ENCODE measurements around the gene ZNF385B. TPM values are rescaled to one million over a fixed set of nuclear protein-coding genes. Genes with fewer than 3 reads are reported as not detected.

The ZNF385B gene
- total RNA-seq, 6 experiments from 2014 or later: 0.08 to 0.26 (median 0.22) TPM; not detected in 1

GRCh38 chr2:179487010-179487731 is 374.2 kb downstream of the ZNF385B start:
- Mint-ChIP-seq H3K27me3 (ENCODE audit: insufficient read depth) (no peaks in the 10 kb centered on the region), H3K4me1 (ENCODE audit: low read depth) (peaks cover 14% of the 10 kb centered on the region), H3K27ac (no peak overlapping the region), H3K4me3 (no peak overlapping the region), H3K36me3 (ENCODE audit: low read depth) (no peaks in the 10 kb centered on the region), H3K9me3 (no peaks in the 10 kb centered on the region)
- no peak for DNase-seq
- TF ChIP-seq CTCF (IDR thresholded peaks at IDR 0.05): no peak

GRCh38 chr2:179483131-179483530 is 378.3 kb downstream of the ZNF385B start:
- TF ChIP-seq CTCF (IDR thresholded peaks at IDR 0.05): no peak

GRCh38 chr2:179479947-179480346 is 381.5 kb downstream of the ZNF385B start:
- no peaks in the 10 kb centered on the region for H3K4me1 Mint-ChIP-seq (ENCODE audit: low read depth)
- no peaks in the 10 kb centered on the region for H3K27me3 Mint-ChIP-seq (ENCODE audit: insufficient read depth)
- no peak overlapping the region for H3K4me3 Mint-ChIP-seq
- TF ChIP-seq CTCF (IDR thresholded peaks at IDR 0.05): no peak
- no peaks in the 10 kb centered on the region for H3K36me3 Mint-ChIP-seq (ENCODE audit: low read depth)
- no peak overlapping the region for H3K27ac Mint-ChIP-seq
- H3K9me3 Mint-ChIP-seq: no peaks in the 10 kb centered on the region
- DNase-seq: no peak

More at GRCh38 chr2:179483131-179483530, 378.3 kb downstream of the ZNF385B start:
- Mint-ChIP-seq H3K36me3 (ENCODE audit: low read depth) (no peaks in the 10 kb centered on the region), H3K27me3 (ENCODE audit: insufficient read depth) (no peaks in the 10 kb centered on the region), H3K4me1 (ENCODE audit: low read depth) (peaks cover 5% of the 10 kb centered on the region; the same call in 1 of the 2 replicates), H3K4me3 (no peak overlapping the region), H3K9me3 (no peaks in the 10 kb centered on the region), H3K27ac (no peak overlapping the region)
- DNase-seq: no peak

- no peaks in the 10 kb centered on the region for H3K36me3 Mint-ChIP-seq (ENCODE audit: low read depth)
- no peak for TF ChIP-seq CTCF (IDR thresholded peaks at IDR 0.05)
- H3K27me3 Mint-ChIP-seq (ENCODE audit: insufficient read depth): no peaks in the 10 kb centered on the region
- no peak for DNase-seq
- H3K9me3 Mint-ChIP-seq: no peaks in the 10 kb centered on the region
- no peak overlapping the region for H3K4me3 Mint-ChIP-seq
- no peak overlapping the region for H3K27ac Mint-ChIP-seq
- H3K4me1 Mint-ChIP-seq (ENCODE audit: low read depth): no peaks in the 10 kb centered on the region
These were observed 382.6 kb downstream of the ZNF385B start for GRCh38 chr2:179478771-179479170.

GRCh38 chr2:179470992-179471391 is 390.4 kb downstream of the ZNF385B start:
- no peaks in the 10 kb centered on the region for H3K36me3 Mint-ChIP-seq (ENCODE audit: low read depth)
- H3K9me3 Mint-ChIP-seq: no peaks in the 10 kb centered on the region
- H3K4me3 Mint-ChIP-seq: no peak overlapping the region
- no peaks in the 10 kb centered on the region for H3K27me3 Mint-ChIP-seq (ENCODE audit: insufficient read depth)
- no peak for TF ChIP-seq CTCF (IDR thresholded peaks at IDR 0.05)
- no peak overlapping the region for H3K27ac Mint-ChIP-seq
- no peak for DNase-seq
- H3K4me1 Mint-ChIP-seq (ENCODE audit: low read depth): peaks cover 17% of the 10 kb centered on the region
